ENCODE measurements around the gene COL23A1. TPM values are rescaled to one million over a fixed set of nuclear protein-coding genes. Genes with fewer than 3 reads are reported as not detected.

Gene COL23A1
- total RNA-seq, 2 experiments from 2014 or later, result 0.15 TPM; not detected in 1

DNA sequence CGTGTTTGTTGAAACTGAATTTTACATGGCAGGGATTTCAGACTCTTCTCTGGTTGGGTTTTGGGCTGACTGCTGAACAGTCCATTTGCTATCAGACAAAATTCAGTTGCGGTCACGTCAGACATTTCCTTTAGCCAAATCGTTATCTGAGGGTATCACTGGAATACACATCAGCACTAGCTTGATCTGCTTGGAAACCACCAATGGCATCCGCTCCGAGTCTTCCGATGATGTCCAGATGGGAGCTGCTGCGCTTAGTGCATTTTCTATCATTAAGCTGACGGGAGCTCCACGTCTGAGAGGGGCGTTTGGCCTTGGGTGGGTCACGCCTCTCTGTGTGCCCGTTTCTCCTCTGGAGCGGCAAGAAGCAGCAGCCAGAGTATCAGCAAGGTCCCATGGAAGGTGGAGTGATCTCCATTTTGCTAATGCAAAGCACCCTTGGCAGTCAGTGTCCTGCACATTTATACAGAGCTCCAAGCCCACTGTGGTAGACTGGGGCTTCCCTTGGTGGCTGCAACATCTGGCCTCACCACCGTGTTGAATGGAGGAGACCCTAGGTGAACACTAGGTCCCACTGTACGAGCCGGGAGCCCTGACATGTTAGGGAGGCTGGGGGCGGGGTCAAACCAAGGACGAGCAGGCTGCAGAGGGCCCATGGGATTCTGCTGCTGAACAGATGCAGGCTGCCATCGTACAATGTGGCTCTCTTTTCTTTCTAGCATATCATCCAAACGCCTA lies 223.0 kb downstream of the COL23A1 start:
- Mint-ChIP-seq H3K4me1 (ENCODE audit: low read depth) (no peaks in the 10 kb centered on the region), H3K36me3 (no peaks in the 10 kb centered on the region), H3K27ac (no peak overlapping the region), H3K9me3 (peaks cover 2% of the 10 kb centered on the region), H3K4me3 (no peak overlapping the region), H3K27me3 (peaks cover 5% of the 10 kb centered on the region)
- intact Hi-C loops (cut with micrococcal nuclease), result no loop called here
- CTCF ChIA-PET, result no interaction called here
- DNase-seq, result no peak
- POLR2A ChIA-PET, result no interaction called here

GRCh38 chr5:178365501-178366440 lies 224.4 kb downstream of the COL23A1 start:
- CTCF ChIA-PET, result interaction anchor here (0.6 kb wide), 1 partner anchor 15 kb away, joined by 3 read pairs; no protein-coding TSS in a partner anchor
- no peaks in the 10 kb centered on the region for H3K36me3 Mint-ChIP-seq
- H3K4me3 Mint-ChIP-seq, result no peak overlapping the region
- H3K27ac Mint-ChIP-seq, result no peak overlapping the region
- peaks cover 2% of the 10 kb centered on the region for H3K9me3 Mint-ChIP-seq
- H3K4me1 Mint-ChIP-seq (ENCODE audit: low read depth), result no peaks in the 10 kb centered on the region
- POLR2A ChIA-PET, result no interaction called here
- no peak for DNase-seq
- H3K27me3 Mint-ChIP-seq, result peaks cover 5% of the 10 kb centered on the region
- intact Hi-C loops (cut with micrococcal nuclease), result no loop called here

- Mint-ChIP-seq H3K4me3 (no peak overlapping the region), H3K27me3 (peaks cover 8% of the 10 kb centered on the region), H3K36me3 (no peaks in the 10 kb centered on the region), H3K9me3 (no peaks in the 10 kb centered on the region), H3K4me1 (ENCODE audit: low read depth) (no peaks in the 10 kb centered on the region), H3K27ac (no peak overlapping the region)
- intact Hi-C loops (cut with micrococcal nuclease), result no loop called here
- no peak for DNase-seq
- ChIA-PET CTCF (no interaction called here), POLR2A (no interaction called here)
Measured at GRCh38 chr5:178364326-178364675, 225.9 kb downstream of the COL23A1 start.

- POLR2A ChIA-PET, result no interaction called here
Measured at GRCh38 chr5:178363501-178364325, 226.5 kb downstream of the COL23A1 start.

DNA sequence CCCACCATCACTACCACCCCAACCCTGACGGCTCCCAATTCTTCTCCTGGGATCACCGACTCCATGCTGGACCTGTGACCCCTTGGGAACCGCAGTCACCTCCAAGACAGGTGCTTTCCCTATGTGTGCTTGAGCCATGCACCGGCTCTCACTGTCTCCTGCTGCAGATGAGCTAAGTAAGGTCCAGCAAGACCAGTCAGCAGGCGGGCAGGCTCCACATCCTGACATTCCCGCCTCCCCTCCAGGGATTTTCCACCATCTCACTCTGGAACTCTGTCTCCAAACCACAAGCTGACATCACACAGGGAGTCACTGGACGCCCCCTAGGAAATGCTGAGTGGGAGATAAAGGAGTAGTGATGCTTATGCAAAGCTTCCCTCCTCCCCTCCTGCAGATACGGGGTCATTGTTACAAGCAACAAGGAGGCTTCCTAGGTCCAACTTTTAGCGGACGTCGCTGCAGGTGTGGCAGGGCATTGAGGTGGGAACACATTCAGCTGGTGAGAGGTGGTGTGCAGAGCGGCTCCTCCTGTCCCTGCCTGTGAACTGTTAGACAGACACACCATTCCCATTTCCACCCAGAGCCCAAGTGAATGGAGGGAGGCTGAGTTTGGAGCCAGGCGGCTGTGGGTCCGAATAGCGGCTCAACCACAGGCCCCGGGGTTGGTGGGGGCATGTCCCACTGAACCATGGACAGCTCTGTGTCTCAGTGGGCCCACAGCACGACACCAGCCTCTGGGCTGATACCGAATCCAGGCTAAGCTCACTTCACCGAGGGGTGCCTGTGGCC lies 228.3 kb downstream of the COL23A1 start:
- Mint-ChIP-seq H3K9me3 (no peaks in the 10 kb centered on the region), H3K4me1 (ENCODE audit: low read depth) (peaks cover 3% of the 10 kb centered on the region), H3K27ac (no peak overlapping the region), H3K4me3 (no peak overlapping the region), H3K36me3 (no peaks in the 10 kb centered on the region), H3K27me3 (peaks cover 8% of the 10 kb centered on the region)
- CTCF ChIA-PET, result no interaction called here
- DNase-seq, result no peak
- intact Hi-C loops (cut with micrococcal nuclease), result no loop called here
- POLR2A ChIA-PET, result no interaction called here

More at GRCh38 chr5:178363501-178364325, 226.5 kb downstream of the COL23A1 start:
- no peak for DNase-seq
- intact Hi-C loops (cut with micrococcal nuclease), result no loop called here
- no peak overlapping the region for H3K27ac Mint-ChIP-seq
- peaks cover 8% of the 10 kb centered on the region for H3K27me3 Mint-ChIP-seq
- H3K9me3 Mint-ChIP-seq, result no peaks in the 10 kb centered on the region
- no peaks in the 10 kb centered on the region for H3K36me3 Mint-ChIP-seq
- CTCF ChIA-PET, result no interaction called here
- H3K4me3 Mint-ChIP-seq, result no peak overlapping the region
- no peaks in the 10 kb centered on the region for H3K4me1 Mint-ChIP-seq (ENCODE audit: low read depth)

GRCh38 chr5:178360926-178361235 lies 229.3 kb downstream of the COL23A1 start:
- no peaks in the 10 kb centered on the region for H3K9me3 Mint-ChIP-seq
- no peak for DNase-seq
- no peak overlapping the region for H3K27ac Mint-ChIP-seq
- ChIA-PET CTCF (no interaction called here), POLR2A (no interaction called here)
- H3K27me3 Mint-ChIP-seq, result peaks cover 6% of the 10 kb centered on the region
- H3K4me1 Mint-ChIP-seq (ENCODE audit: low read depth), result peaks cover 9% of the 10 kb centered on the region
- H3K4me3 Mint-ChIP-seq, result no peak overlapping the region
- H3K36me3 Mint-ChIP-seq, result no peaks in the 10 kb centered on the region
- intact Hi-C loops (cut with micrococcal nuclease), result no loop called here

GRCh38 chr5:178360222-178360925 lies 229.8 kb downstream of the COL23A1 start:
- intact Hi-C loops (cut with micrococcal nuclease), result no loop called here
- H3K36me3 Mint-ChIP-seq, result no peaks in the 10 kb centered on the region
- H3K9me3 Mint-ChIP-seq, result no peaks in the 10 kb centered on the region
- no peak overlapping the region for H3K4me3 Mint-ChIP-seq
- H3K4me1 Mint-ChIP-seq (ENCODE audit: low read depth), result peaks cover 9% of the 10 kb centered on the region
- DNase-seq, result no peak
- H3K27me3 Mint-ChIP-seq, result peaks cover 6% of the 10 kb centered on the region
- ChIA-PET CTCF (no interaction called here), POLR2A (no interaction called here)
- H3K27ac Mint-ChIP-seq, result no peak overlapping the region

DNA sequence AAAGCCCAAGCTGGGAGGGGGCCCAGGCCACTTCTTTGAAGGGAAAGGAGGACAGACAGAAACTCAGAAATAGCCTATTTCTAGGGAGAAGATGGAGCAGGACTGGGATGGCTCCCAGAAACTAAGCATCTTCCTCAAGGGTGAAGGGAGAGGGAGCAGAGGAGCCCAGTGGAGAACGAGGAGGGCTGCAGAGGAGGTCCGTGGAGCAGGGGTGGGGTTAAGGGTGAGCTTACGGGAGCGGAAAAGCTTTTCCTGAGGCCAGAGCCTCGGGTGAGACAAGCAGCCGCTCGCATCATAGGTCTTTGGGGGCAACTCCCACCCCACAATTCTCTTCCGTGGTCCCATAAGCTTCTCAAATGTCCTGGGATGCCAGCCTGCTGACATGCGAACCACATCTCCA lies 230.5 kb downstream of the COL23A1 start:
- intact Hi-C loops (cut with micrococcal nuclease), result no loop called here

DNA sequence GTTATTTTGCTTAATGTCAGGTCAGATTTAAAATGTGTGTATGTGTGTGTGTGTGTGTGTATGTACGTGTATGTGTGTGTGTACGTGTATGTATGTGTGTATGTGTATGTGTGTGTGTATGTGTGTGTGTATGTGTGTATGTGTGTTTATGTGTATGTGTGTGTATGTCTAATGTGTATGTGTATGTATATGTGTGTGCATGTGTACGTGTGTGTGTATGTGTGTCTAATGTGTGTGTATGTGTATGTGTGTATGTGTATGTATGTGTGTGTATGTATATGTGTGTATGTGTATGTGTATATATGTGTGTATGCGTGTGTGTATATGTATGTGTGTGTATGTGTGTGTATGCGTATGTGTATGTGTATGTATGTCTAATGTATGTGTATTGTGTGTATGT lies 232.5 kb downstream of the COL23A1 start:
- POLR2A ChIA-PET, result no interaction called here
- Mint-ChIP-seq H3K4me1 (ENCODE audit: low read depth) (peaks cover 9% of the 10 kb centered on the region), H3K27me3 (peaks cover 12% of the 10 kb centered on the region), H3K36me3 (no peaks in the 10 kb centered on the region), H3K4me3 (no peak overlapping the region), H3K9me3 (no peaks in the 10 kb centered on the region), H3K27ac (no peak overlapping the region)
- intact Hi-C loops (cut with micrococcal nuclease), result no loop called here
- no peak for DNase-seq
- CTCF ChIA-PET, result no interaction called here

More for the DNA sequence above, 230.5 kb downstream of the COL23A1 start:
- ChIA-PET CTCF (no interaction called here), POLR2A (no interaction called here)
- peaks cover 6% of the 10 kb centered on the region for H3K27me3 Mint-ChIP-seq
- no peaks in the 10 kb centered on the region for H3K9me3 Mint-ChIP-seq
- H3K27ac Mint-ChIP-seq, result no peak overlapping the region
- no peak overlapping the region for H3K4me3 Mint-ChIP-seq
- DNase-seq, result no peak
- H3K36me3 Mint-ChIP-seq, result no peaks in the 10 kb centered on the region
- H3K4me1 Mint-ChIP-seq (ENCODE audit: low read depth), result peaks cover 9% of the 10 kb centered on the region

DNA sequence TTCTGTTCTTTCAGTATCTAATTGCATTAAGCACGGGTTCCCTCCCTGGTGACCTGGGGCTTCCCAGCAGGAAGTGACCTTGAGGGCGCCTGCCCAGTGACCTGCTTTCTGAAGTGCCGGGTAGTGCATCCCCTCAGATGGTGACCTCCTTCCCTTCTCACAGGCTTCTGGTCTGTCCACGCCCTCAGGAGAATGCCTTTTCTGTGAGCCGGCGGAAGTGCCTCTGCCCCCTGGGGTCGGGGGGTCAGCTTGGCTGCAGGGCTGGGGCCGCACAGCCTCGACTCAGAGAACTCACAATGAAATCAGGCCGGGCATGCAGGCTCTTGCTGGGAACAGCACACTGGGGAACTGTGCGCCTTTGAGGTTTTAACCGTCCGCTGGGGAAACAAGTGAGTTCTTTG lies 233.1 kb downstream of the COL23A1 start:
- Mint-ChIP-seq H3K4me1 (ENCODE audit: low read depth) (peaks cover 9% of the 10 kb centered on the region), H3K9me3 (no peaks in the 10 kb centered on the region), H3K27ac (no peak overlapping the region), H3K36me3 (no peaks in the 10 kb centered on the region), H3K4me3 (no peak overlapping the region), H3K27me3 (peaks cover 12% of the 10 kb centered on the region)
- intact Hi-C loops (cut with micrococcal nuclease), result no loop called here
- POLR2A ChIA-PET, result no interaction called here
- DNase-seq, result no peak
- CTCF ChIA-PET, result no interaction called here

DNA sequence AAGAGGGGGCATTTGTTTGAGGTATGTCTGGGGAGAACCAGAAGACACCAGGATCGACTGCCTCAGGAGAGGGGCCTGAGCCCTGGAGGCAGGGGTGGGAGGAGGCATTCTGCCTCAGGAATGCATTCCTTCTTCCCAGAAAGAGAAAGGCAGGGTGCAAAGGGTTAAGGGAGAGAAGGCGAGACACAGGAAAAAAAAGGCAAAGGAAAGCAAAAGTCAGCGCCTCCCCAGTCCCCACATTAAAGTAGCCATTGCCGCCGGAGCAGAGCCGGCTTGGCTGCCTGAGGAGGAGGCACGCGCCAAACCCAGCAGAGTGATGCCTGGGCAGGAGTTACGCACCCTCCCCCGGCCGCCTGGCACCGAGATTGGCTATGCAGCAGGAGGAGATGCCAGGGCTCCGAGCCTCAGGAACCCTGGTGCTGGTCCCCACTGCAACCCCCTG lies 233.7 kb downstream of the COL23A1 start:
- no peak for DNase-seq
- ChIA-PET CTCF (no interaction called here), POLR2A (no interaction called here)
- H3K27me3 Mint-ChIP-seq, result peaks cover 12% of the 10 kb centered on the region
- intact Hi-C loops (cut with micrococcal nuclease), result no loop called here
- no peaks in the 10 kb centered on the region for H3K9me3 Mint-ChIP-seq
- H3K4me3 Mint-ChIP-seq, result no peak overlapping the region
- no peak overlapping the region for H3K27ac Mint-ChIP-seq
- no peaks in the 10 kb centered on the region for H3K36me3 Mint-ChIP-seq
- H3K4me1 Mint-ChIP-seq (ENCODE audit: low read depth), result peaks cover 9% of the 10 kb centered on the region
